GM12872 (cell line): ENCODE measurements around the gene MPZL2.

Experiments used
- TF ChIP-seq, protein P1 (sequence below): IDR thresholded peaks from 3 replicates; pipeline ENCODE4 v1.5.1; 2011; ENCODE audit warnings: low read depth, mild to moderate bottlenecking, low read length, moderate library complexity; ENCODE audit not compliant: insufficient read depth

Gene MPZL2

GRCh38 chr11:118305726-118306125 is 41.6 kb upstream of the MPZL2 start:
- TF ChIP-seq, protein P1, sequence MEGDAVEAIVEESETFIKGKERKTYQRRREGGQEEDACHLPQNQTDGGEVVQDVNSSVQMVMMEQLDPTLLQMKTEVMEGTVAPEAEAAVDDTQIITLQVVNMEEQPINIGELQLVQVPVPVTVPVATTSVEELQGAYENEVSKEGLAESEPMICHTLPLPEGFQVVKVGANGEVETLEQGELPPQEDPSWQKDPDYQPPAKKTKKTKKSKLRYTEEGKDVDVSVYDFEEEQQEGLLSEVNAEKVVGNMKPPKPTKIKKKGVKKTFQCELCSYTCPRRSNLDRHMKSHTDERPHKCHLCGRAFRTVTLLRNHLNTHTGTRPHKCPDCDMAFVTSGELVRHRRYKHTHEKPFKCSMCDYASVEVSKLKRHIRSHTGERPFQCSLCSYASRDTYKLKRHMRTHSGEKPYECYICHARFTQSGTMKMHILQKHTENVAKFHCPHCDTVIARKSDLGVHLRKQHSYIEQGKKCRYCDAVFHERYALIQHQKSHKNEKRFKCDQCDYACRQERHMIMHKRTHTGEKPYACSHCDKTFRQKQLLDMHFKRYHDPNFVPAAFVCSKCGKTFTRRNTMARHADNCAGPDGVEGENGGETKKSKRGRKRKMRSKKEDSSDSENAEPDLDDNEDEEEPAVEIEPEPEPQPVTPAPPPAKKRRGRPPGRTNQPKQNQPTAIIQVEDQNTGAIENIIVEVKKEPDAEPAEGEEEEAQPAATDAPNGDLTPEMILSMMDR = no peak

DNA sequence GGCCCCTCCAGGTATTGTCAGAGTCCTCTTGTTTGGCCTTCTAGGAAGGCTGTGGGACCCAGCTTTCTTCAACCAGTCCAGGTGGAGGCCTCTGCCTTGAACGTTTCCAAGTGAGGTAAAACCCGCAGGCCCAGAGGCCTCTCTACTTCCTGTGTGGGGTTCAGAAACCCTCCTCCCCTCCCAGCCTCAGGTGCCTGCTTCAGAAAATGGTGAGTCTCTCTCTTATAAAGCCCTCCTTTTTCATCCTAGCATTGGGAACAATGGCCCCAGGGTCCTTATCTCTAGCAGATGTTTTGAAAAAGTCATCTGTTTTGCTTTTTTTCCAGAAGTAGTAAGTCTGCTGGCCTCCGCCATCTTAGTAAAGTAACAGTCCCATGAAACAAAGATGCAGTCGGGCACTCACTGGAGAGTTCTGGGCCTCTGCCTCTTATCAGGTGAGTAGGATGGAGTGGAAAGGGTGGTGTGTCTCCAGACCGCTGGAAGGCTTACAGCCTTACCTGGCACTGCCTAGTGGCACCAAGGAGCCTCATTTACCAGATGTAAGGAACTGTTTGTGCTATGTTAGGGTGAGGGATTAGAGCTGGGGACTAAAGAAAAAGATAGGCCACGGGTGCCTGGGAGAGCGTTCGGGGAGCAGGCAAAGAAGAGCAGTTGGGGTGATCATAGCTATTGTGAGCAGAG is 40.6 kb upstream of the MPZL2 start, which contains the start of gene CD3E:
CD3E (plus strand) TSS at position 163 of the 681 bp plus-strand sequence; CDS start at position 386, 223 bp downstream.
- TF ChIP-seq, protein P1 = no peak

DNA sequence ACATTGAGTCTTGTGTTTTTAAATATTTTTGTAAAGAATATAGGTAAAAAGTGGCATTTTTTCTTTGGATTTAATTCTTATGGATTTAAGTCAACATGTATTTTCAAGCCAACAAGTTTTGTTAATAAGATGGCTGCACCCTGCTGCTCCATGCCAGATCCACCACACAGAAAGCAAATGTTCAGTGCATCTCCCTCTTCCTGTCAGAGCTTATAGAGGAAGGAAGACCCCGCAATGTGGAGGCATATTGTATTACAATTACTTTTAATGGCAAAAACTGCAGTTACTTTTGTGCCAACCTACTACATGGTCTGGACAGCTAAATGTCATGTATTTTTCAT is 40.1 kb upstream of the MPZL2 start:
- TF ChIP-seq, protein P1 = no peak

GRCh38 chr11:118301600-118302195 is 37.6 kb upstream of the MPZL2 start:
- TF ChIP-seq, protein P1 = no peak

DNA sequence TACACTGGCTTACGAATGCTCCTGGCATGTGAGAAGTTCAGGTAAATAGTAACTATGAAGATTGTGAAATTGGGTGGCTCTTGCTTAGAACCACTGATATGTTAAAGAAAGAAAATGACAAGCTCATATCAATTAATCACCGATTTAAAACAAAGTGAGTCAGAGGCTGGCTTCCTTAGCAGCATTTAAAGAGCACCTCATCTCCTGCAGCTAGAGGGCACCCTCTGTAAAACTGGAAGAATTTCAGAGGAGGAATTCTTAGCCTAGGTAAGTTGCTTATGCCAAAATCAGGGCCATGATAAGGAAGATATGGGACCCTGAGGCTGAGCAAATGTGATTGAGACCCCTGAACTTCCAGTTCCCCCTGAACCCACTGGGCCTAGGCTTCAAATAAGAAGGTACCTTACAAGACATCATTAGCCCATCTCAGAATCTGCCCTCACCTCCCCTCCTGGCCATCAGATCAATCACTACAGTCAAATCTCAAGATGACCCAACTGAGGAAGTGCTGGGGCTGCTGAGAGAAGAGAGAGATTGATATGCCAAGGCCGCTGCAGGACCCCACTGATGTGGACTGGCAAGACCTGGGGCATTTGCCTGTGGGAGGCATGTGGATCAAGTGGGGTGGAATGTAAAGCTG is 31.8 kb upstream of the MPZL2 start:
- TF ChIP-seq, protein P1 = peak; percentile 64

DNA sequence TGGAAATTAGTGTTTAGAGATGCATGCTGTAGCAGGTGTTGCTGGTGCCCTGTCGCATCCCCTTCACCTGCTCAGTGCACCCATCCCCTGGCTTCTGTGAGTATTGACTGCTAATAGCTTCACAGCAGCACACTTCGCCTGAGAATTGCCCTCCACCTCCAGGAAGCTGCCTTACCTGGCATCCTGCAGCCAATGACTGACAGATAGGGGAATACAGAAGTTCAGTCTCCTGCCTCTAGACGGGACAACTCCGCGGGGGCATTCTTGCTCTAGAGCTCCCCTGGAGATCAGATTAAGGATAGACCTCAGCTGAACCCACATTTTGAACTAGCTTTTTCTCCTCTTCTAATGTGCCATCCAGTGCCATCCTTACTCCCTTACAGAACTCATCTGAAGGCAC is 31.1 kb upstream of the MPZL2 start:
- TF ChIP-seq, protein P1 = no peak

DNA sequence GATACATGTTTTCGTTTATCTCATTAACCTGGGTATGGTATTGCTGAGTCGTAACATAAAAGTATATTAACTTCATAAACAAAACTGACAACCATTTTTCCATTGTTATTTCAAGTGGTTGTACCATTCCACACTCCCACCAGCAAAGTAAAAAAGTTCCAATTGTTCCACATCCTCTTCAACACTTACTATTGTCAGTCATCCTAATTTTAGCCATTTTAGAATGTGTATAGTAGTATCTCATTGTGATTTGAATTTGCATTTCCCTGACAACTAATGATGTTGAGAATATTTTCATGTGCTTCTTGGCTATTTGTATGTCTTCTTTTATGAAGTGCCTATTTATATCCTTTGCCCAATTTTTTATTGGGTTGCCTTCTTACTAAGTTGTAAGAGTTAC is 30.0 kb upstream of the MPZL2 start:
- TF ChIP-seq, protein P1 = no peak
